ENCODE results near the gene QARS1.
A peak's percentile ranks its signal among the peaks of the same experiment; 100 is the strongest.

The QARS1 gene

DNA sequence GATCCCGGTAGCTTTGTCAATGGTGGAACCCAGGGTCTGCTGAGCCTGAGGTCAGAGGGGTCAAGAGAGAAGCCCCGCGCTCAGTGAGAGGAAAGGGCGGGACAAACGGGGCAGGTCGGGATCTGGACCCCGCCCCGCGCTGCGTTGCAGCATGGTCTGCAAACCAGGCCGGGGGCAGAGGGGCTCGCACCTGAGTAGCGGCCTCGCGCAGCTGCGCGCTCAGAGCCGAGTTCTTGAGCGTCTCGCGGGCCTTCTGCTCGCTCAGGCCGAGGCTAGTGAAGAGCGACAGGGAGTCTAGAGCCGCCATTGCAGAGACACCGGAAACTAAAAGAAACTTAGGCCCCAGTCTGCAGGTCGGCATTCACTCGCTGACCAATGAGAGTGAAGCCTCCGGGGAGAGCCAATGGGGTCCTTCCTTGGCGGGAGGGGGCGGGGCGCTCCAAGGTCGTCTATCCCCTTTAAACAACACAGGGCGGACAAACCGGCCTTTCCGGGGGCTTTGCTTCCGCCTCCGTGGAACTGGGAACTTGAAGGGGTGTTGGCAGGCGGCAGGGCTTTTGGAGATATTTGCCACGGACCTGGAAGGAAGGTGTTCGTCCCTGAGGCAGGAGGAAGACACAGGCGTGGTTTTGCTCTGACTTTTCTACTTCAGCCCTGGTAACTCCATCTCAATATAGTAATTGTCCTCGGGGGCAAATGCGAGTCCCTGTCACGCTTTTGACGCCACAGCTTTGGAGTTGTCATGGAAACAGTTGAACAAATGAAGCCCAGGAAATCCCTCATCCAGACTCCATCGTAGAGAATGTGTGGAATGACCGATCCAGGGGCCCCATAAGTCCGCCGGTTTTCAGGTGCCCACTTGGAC, at the start of gene QARS1:
Gene QARS1, minus strand, starts transcription at position 331 of the 865 bp plus-strand sequence. Its CDS starts 24 bp downstream, at position 307.
- TF ChIP-seq, protein P1, sequence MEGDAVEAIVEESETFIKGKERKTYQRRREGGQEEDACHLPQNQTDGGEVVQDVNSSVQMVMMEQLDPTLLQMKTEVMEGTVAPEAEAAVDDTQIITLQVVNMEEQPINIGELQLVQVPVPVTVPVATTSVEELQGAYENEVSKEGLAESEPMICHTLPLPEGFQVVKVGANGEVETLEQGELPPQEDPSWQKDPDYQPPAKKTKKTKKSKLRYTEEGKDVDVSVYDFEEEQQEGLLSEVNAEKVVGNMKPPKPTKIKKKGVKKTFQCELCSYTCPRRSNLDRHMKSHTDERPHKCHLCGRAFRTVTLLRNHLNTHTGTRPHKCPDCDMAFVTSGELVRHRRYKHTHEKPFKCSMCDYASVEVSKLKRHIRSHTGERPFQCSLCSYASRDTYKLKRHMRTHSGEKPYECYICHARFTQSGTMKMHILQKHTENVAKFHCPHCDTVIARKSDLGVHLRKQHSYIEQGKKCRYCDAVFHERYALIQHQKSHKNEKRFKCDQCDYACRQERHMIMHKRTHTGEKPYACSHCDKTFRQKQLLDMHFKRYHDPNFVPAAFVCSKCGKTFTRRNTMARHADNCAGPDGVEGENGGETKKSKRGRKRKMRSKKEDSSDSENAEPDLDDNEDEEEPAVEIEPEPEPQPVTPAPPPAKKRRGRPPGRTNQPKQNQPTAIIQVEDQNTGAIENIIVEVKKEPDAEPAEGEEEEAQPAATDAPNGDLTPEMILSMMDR (IDR thresholded peaks at IDR 0.05; ENCODE audit: low read depth, low read length, missing control alignments) = no peak
- peak; percentile 76 for DNase-seq (ENCODE audit: low read depth)
- peak within 1 kb of the TSS; percentile 70 for H3K4me3 ChIP-seq (ENCODE audit: low read depth, low read length)

DNA sequence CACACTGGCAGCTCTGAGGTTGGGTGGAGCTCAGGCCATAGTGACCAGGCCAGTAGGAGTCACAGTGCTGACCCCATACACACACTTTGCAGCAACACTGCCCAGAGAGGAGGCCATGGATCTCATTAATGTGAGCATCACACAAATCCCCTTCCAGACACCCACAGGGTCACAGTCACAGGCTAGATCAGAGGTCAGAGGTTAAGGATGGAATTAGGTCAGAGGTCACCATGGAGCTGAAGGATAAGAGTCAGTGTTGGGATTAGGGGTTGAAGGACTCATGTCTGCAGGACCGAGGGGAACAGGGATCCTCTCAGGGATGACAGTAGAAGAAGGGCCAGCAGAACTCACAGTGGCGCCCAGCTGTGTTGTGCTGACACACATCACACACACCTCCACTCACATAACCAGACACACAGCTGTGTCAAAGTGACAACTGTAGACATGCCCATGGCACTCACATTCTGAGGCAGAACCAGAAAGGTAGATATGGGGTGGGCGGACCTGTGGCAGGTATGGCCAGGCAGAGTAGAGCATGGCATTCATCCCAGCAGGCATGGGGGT, 48.9 kb upstream of the QARS1 start:
- TF ChIP-seq, protein P1 (IDR thresholded peaks at IDR 0.05; ENCODE audit: low read depth, low read length, missing control alignments) = no peak
- DNase-seq (ENCODE audit: low read depth) = no peak
- H3K4me3 ChIP-seq (ENCODE audit: low read depth, low read length) = no peak overlapping the region

DNA sequence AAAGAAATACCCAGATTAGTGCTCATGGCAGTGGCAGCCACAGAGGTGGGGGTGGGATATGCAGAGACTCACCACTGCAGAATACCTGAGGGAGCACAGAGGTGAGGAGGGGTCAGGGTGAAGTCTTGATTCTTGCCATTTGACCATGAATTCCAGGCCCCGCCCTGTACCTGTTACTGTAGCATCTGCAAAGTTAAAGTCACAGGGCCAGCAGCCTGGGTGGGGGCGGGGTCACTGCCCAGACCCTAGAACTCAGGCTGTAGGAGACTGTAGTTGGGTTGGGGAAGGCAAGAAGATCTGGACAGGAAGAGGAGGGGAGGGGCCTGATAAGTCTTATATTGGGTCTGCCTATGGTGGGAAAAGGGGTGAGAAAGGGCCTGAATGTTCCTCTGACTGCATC, 47.1 kb upstream of the QARS1 start:
- TF ChIP-seq, protein P1 (IDR thresholded peaks at IDR 0.05; ENCODE audit: low read depth, low read length, missing control alignments) = no peak
- no peak for DNase-seq (ENCODE audit: low read depth)
- H3K4me3 ChIP-seq (ENCODE audit: low read depth, low read length) = no peak overlapping the region

DNA sequence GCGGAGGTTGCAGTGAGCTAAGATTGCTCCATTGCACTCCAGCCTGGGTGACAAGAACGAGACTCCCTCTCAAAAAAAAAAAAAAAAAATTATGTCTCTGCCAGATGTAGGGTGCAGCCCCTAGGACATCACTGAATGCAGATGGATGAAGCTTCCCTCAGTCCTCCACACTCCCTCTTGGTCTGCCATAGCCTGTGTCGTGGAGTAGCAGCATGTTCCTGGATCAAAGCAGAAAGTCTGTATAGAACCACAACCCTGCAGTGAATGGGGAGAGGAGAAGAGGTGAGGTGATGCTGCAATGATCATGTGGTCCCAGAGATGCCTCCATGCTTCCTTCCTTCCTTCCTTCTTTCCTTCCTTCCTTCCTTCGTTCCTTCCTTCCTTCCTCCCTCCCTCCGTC, 43.6 kb upstream of the QARS1 start:
- TF ChIP-seq, protein P1 (IDR thresholded peaks at IDR 0.05; ENCODE audit: low read depth, low read length, missing control alignments) = no peak
- no peak overlapping the region for H3K4me3 ChIP-seq (ENCODE audit: low read depth, low read length)
- no peak for DNase-seq (ENCODE audit: low read depth)

DNA sequence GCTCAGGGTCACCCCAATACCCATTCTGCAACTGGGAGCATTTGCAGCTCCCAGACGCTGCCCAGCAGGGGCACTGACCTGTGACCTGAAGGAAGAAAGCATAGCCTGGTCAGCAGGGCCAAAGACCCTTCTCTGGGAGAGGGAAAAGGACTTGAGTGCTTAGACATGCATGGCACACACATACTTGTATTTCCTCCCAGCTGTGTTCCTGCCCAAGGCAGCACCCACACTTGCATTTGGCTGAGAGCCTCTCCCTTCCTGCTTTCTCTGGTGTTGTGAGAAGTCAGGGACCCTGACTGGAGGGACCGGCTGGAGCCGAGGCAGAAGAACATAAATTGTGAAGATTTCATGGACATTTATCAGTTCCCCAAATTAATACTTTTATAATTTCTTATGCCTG, 35.5 kb upstream of the QARS1 start:
- no peak for DNase-seq (ENCODE audit: low read depth)
- no peak overlapping the region for H3K4me3 ChIP-seq (ENCODE audit: low read depth, low read length)
- TF ChIP-seq, protein P1 (IDR thresholded peaks at IDR 0.05; ENCODE audit: low read depth, low read length, missing control alignments) = no peak

DNA sequence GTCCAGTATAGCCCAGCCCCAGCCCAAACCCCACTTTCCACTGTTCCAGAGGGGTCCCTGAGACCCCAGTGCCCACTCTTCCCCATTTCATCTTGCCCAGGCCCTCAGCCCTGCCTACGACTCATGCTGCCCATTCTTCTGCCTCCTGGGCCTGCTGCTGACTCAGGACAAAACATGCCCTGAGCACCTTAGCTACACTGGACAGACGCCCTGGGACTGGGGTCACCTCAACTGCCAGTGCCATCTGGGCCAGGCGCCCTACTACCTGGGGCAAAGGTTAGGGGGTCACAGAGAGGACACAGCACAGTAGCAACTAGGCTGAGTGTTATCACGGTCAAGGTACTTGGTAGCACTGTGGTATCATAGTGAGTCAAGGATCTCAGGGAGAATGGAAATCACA, 30.9 kb upstream of the QARS1 start:
- TF ChIP-seq, protein P1 (IDR thresholded peaks at IDR 0.05; ENCODE audit: low read depth, low read length, missing control alignments) = no peak
- DNase-seq (ENCODE audit: low read depth) = no peak
- H3K4me3 ChIP-seq (ENCODE audit: low read depth, low read length) = no peak overlapping the region

Data from GM12864 (cell line).